Panc1 (cell line): Measurements from ENCODE around the gene STAT3. TPM values are rescaled to one million over a fixed set of nuclear protein-coding genes. Genes with fewer than 3 reads are reported as not detected.

Experiments
- ATAC-seq: fragments of 200-7000 bp; cut with Tn5 transposase; 2 replicates; pipeline ENCODE4 v1.9.1; 2020; ENCODE audit warnings: mild to moderate bottlenecking, moderate library complexity
- BruUV-seq: library from RNA; stranded (reverse); fragments of 400-500 nt; replicated peaks from 2 replicates; lab custom pipeline; 2021; lab: Mats Ljungman, UMichigan
- CTCF ChIA-PET: fragments of 300-600 bp; sonication (Branson Sonifier 250); formaldehyde crosslinking; loops from one replicate; lab custom pipeline; 2022; ENCODE audit warnings: antibody characterized with exemption; lab: Charles Lee
- POLR2A ChIA-PET: fragments of 300-600 bp; sonication (Branson Sonifier 250); formaldehyde crosslinking; loops from one replicate; lab custom pipeline; 2022; ENCODE audit warnings: antibody characterized with exemption; lab: Charles Lee
- DNase-seq: peaks from one replicate; pipeline ENCODE4 v3.0.0-alpha.2; 2010; ENCODE audit warnings: low read depth, low spot score
- H3K27ac ChIP-seq: 2 replicates; pipeline ENCODE4 v1.5.1; 2011; ENCODE audit warnings: mild to moderate bottlenecking, low read length, inconsistent platforms
- H3K27me3 ChIP-seq: fragments of 200-500 bp; sonication (Bioruptor generic); 2 replicates; pipeline ENCODE4 v1.6.0; 2014; ENCODE audit warnings: low read length, inconsistent platforms; ENCODE audit not compliant: control insufficient read depth, insufficient read depth
- H3K36me3 ChIP-seq: fragments of 200-500 bp; sonication (Bioruptor generic); 2 replicates; pipeline ENCODE4 v1.5.1; 2014; ENCODE audit warnings: inconsistent platforms, mild to moderate bottlenecking, low read length, moderate library complexity; ENCODE audit not compliant: control insufficient read depth, insufficient read depth
- H3K4me1 ChIP-seq: 2 replicates; pipeline ENCODE4 v1.5.1; 2011; ENCODE audit warnings: inconsistent platforms, mild to moderate bottlenecking, low read length, moderate library complexity; ENCODE audit not compliant: control insufficient read depth, insufficient read depth
- H3K4me3 ChIP-seq, 2 experiments: 2 replicates each; pipeline ENCODE4 v1.5.1; 2011 to 2012; ENCODE audit warnings: low read depth in 2 of 2, low read length in 2 of 2, mild to moderate bottlenecking in 2 of 2, inconsistent platforms in 1 of 2, moderate library complexity in 1 of 2
- H3K9me3 ChIP-seq: fragments of 200-500 bp; sonication (Bioruptor generic); 2 replicates; pipeline ENCODE4 v1.5.1; 2014; ENCODE audit warnings: low read depth, mild to moderate bottlenecking, inconsistent platforms, low read length, moderate library complexity; ENCODE audit not compliant: control insufficient read depth, insufficient read depth
- POLR2AphosphoS5 ChIP-seq: IDR thresholded peaks from 2 replicates; pipeline ENCODE4 v1.6.1; 2012; ENCODE audit warnings: mild to moderate bottlenecking, low read depth, low read length, moderate library complexity
- SIN3A ChIP-seq: IDR thresholded peaks from 2 replicates; pipeline ENCODE4 v1.6.1; 2012; ENCODE audit warnings: low read depth, mild to moderate bottlenecking, low read length, moderate library complexity, borderline replicate concordance; ENCODE audit not compliant: insufficient read depth
- TCF7L2 ChIP-seq: IDR thresholded peaks from 2 replicates; pipeline ENCODE4 v1.6.1; 2011; ENCODE audit warnings: mild to moderate bottlenecking, low read depth, low read length, inconsistent platforms
- in situ Hi-C: cut with HindIII; loops from 2 replicates; pipeline ENCODE4 v1.10.0; 2016; ENCODE audit warnings: low sequenced_read_pairs, low pct_unique_long_range_greater_than_20kb
- intact Hi-C: fragments of 100-400 bp; cut with micrococcal nuclease; formaldehyde crosslinking; loops from one replicate; pipeline ENCODE4 v1.10.0; 2022; ENCODE audit not compliant: unreplicated experiment
- total RNA-seq: library from RNA; stranded (reverse); gene quantifications from one replicate; pipeline ENCODE4 v1.2.1, GENCODE V29; 2021; ENCODE audit not compliant: unreplicated experiment
- TF ChIP-seq, protein P1 (sequence below), 2 experiments: IDR thresholded peaks; 2 replicates each; pipeline ENCODE4 v1.6.1; 2011 to 2012; ENCODE audit warnings: low read depth in 2 of 2, control low read depth in 1 of 2, low read length in 1 of 2, mild to moderate bottlenecking in 1 of 2, moderate library complexity in 1 of 2; ENCODE audit not compliant: insufficient read depth in 1 of 2
- TF ChIP-seq, protein P2 (sequence below): fragments of 450-650 bp; IDR thresholded peaks from 2 replicates; pipeline ENCODE4 v1.5.1; 2017; ENCODE audit warnings: mild to moderate bottlenecking

Gene STAT3
- total RNA-seq, 1 experiment from 2014 or later = 287 TPM

DNA sequence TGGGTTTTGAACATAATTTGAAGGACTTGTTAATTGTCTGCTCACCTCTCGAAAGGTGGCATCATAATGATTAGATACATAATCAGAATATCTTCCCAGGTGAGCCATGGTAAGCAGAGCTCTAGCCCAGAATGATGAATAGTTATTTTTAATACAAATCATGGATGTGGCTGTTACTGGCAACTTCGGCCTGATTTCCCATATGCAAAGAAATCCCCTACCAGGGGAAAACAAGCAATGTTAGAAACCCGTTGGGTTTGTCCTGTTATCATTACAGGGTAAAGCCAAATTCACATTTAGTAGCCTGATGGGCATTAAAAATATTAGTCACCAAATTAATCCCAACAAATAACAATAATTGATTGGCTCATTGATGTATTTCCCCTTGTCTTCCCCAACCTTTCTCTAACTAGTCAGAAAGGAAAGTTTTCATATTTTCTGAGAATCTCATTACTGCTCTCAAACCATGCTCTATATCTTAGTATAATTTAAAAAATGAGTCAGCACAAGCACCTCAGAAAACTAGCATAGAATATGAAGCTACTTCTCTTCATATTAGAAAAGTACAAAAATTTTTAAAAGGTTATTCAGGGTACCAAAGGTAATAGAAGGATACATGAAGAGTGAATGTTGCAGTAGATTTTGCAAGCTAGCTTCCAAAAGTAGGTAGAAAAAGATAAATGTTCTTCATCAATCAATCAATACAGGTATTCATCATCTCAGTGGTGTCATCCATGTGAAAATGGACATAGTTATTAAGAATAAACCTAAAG lies 117.0 kb downstream of the STAT3 start:
- ATAC-seq = no peak
- BruUV-seq = no TSS peak

DNA sequence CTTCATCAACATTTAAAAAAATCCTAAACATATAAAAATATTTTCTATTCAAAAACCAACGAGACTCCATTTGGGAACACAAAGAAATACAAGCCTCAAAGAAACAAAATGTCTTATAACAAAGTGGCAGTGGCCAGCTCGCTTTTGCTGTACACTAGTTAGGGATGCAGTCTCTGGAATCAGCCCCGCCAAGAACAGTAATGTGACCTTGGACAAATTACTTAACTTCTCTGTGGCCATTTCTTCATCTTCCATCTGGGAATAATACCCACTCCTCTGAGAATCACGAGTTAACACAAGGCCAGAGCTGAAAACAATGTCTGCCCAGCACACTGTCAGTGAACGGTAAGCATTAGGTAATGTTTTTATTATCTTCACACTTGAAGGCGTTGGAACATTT lies 117.6 kb downstream of the STAT3 start:
- Histone ChIP-seq H3K4me1 (peaks cover 61% of the 10 kb centered on the region), H3K36me3 (no peaks in the 10 kb centered on the region; the same call in 1 of the 2 replicates), H3K27ac (peak overlapping the region; percentile 94), H3K4me3 (no peak overlapping the region), H3K9me3 (no peaks in the 10 kb centered on the region), H3K27me3 (no peaks in the 10 kb centered on the region)
- POLR2A ChIA-PET = no interaction called here
- no TSS peak for BruUV-seq
- TF ChIP-seq, protein P1, sequence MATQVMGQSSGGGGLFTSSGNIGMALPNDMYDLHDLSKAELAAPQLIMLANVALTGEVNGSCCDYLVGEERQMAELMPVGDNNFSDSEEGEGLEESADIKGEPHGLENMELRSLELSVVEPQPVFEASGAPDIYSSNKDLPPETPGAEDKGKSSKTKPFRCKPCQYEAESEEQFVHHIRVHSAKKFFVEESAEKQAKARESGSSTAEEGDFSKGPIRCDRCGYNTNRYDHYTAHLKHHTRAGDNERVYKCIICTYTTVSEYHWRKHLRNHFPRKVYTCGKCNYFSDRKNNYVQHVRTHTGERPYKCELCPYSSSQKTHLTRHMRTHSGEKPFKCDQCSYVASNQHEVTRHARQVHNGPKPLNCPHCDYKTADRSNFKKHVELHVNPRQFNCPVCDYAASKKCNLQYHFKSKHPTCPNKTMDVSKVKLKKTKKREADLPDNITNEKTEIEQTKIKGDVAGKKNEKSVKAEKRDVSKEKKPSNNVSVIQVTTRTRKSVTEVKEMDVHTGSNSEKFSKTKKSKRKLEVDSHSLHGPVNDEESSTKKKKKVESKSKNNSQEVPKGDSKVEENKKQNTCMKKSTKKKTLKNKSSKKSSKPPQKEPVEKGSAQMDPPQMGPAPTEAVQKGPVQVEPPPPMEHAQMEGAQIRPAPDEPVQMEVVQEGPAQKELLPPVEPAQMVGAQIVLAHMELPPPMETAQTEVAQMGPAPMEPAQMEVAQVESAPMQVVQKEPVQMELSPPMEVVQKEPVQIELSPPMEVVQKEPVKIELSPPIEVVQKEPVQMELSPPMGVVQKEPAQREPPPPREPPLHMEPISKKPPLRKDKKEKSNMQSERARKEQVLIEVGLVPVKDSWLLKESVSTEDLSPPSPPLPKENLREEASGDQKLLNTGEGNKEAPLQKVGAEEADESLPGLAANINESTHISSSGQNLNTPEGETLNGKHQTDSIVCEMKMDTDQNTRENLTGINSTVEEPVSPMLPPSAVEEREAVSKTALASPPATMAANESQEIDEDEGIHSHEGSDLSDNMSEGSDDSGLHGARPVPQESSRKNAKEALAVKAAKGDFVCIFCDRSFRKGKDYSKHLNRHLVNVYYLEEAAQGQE (IDR thresholded peaks at IDR 0.05; ENCODE audit: insufficient read depth in 1 of 2, low read depth in 2 of 2, low read length in 1 of 2) = no peak
- TF ChIP-seq TCF7L2 = no peak
- TF ChIP-seq, protein P2, sequence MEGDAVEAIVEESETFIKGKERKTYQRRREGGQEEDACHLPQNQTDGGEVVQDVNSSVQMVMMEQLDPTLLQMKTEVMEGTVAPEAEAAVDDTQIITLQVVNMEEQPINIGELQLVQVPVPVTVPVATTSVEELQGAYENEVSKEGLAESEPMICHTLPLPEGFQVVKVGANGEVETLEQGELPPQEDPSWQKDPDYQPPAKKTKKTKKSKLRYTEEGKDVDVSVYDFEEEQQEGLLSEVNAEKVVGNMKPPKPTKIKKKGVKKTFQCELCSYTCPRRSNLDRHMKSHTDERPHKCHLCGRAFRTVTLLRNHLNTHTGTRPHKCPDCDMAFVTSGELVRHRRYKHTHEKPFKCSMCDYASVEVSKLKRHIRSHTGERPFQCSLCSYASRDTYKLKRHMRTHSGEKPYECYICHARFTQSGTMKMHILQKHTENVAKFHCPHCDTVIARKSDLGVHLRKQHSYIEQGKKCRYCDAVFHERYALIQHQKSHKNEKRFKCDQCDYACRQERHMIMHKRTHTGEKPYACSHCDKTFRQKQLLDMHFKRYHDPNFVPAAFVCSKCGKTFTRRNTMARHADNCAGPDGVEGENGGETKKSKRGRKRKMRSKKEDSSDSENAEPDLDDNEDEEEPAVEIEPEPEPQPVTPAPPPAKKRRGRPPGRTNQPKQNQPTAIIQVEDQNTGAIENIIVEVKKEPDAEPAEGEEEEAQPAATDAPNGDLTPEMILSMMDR = no peak
- no peak for TF ChIP-seq POLR2AphosphoS5
- no peak for TF ChIP-seq SIN3A
- ATAC-seq (no peak), DNase-seq (no peak)
- in situ Hi-C loops (no loop called here), intact Hi-C loops (loop anchor here (5.0 kb wide), 1 partner anchor 48 kb away; no protein-coding TSS in a partner anchor)
- CTCF ChIA-PET = interaction anchor here (0.6 kb wide), 1 partner anchor 136 kb away, joined by 4 read pairs; no protein-coding TSS in a partner anchor

More for the DNA sequence above, 117.0 kb downstream of the STAT3 start:
- ChIA-PET POLR2A (no interaction called here), CTCF (no interaction called here)
- in situ Hi-C loops (no loop called here), intact Hi-C loops (loop anchor here (5.0 kb wide), 1 partner anchor 49 kb away; no protein-coding TSS in a partner anchor)
- H3K36me3 ChIP-seq = no peaks in the 10 kb centered on the region; the same call in 1 of the 2 replicates
- no peak for TF ChIP-seq POLR2AphosphoS5
- TF ChIP-seq, protein P2 = no peak
- TF ChIP-seq SIN3A = no peak
- TF ChIP-seq, protein P1 (IDR thresholded peaks at IDR 0.05; ENCODE audit: insufficient read depth in 1 of 2, low read depth in 2 of 2, low read length in 1 of 2) = no peak
- TF ChIP-seq TCF7L2 = no peak
- H3K27me3 ChIP-seq = no peaks in the 10 kb centered on the region
- peaks cover 59% of the 10 kb centered on the region for H3K4me1 ChIP-seq
- no peak for DNase-seq
- H3K4me3 ChIP-seq = peak overlapping the region in 1 of 2 experiments; percentile 55; a peak in 2 of 4 replicates
- H3K9me3 ChIP-seq = no peaks in the 10 kb centered on the region
- peak overlapping the region; percentile 94 for H3K27ac ChIP-seq
